GM12892 (cell line): ENCODE measurements around the gene HIF3A.

ENCODE experiments used
- POLR2A ChIP-seq: IDR thresholded peaks from 2 replicates; pipeline ENCODE4 v1.6.1; 2011; ENCODE audit warnings: low read depth, low read length, control low read depth
- TAF1 ChIP-seq: IDR thresholded peaks from 2 replicates; pipeline ENCODE4 v1.6.1; 2011; ENCODE audit warnings: low read depth, mild to moderate bottlenecking, control low read depth, low read length, borderline replicate concordance

DNA sequence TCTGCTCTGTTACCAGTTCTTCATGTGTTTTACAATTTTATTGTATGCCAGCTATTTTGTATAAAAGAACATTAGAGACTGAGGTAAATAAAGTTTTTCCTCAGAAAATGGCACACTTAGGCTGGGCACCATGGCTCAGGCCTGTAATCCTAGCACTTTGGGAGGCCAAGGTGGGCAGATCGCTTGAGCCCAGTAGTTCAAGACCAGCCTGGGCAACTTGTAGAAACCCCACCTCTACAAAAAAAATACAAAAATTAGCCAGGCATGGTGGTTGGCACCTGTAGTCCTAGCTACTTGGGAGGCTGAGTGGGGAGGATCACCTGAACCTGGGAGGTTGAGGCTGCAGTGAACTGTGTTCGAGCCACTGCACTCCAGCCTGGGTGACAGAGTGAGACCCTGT lies 84.5 kb downstream of the HIF3A start:
- no peak for TF ChIP-seq POLR2A
- TF ChIP-seq TAF1 = no peak
